ENCODE measurements around the gene AGT. TPM values are rescaled to one million over a fixed set of nuclear protein-coding genes. Genes with fewer than 3 reads are reported as not detected.
"Not testable (repeated sequence)": the region's sequence is repeated elsewhere in the genome, so short reads cannot be mapped to it uniquely, and the experiment has no call there.

AGT gene
- polyA plus RNA-seq, 2 of the 4 experiments (the other 2 are of a cell fraction), result 0.06 to 0.18 TPM

- FAIRE-seq (no peak), ATAC-seq (no peak), DNase-seq (ENCODE audit: low read depth in 1 of 2, low spot score in 1 of 2) (no peak)
- CTCF ChIA-PET, result interaction anchor here (1.6 kb wide), 1 partner anchor 14 kb away, joined by 3 read pairs; no protein-coding TSS in a partner anchor
- Histone ChIP-seq H3K4me2 (no peak overlapping the region), H3K4me1 (no peaks in the 10 kb centered on the region), H3K27ac (no peak overlapping the region), H3K9me3 (no peaks in the 10 kb centered on the region), H3K4me3 (no peak overlapping the region)
- TF ChIP-seq CBX2 (IDR thresholded peaks at IDR 0.05; ENCODE audit: borderline replicate concordance, low read depth) (no peak), HEYL (CRISPR knock-in tag; IDR thresholded peaks at IDR 0.05) (no peak), GATA3 (IDR thresholded peaks at IDR 0.05; ENCODE audit: borderline replicate concordance) (no peak), KDM5A (IDR thresholded peaks at IDR 0.05) (no peak), FOSB (CRISPR knock-in tag; IDR thresholded peaks at IDR 0.05) (no peak), ZNF302 (CRISPR knock-in tag; IDR thresholded peaks at IDR 0.05) (no peak), PHF8 (IDR thresholded peaks at IDR 0.05; ENCODE audit: borderline replicate concordance, low read depth) (no peak), CBX8 (IDR thresholded peaks at IDR 0.05) (no peak), HOXB13 (CRISPR knock-in tag; IDR thresholded peaks at IDR 0.05; ENCODE audit: low read depth) (no peak), SMC3 (IDR thresholded peaks at IDR 0.05) (no peak), EP300 (IDR thresholded peaks at IDR 0.05) (no peak), USF2 (IDR thresholded peaks at IDR 0.05) (no peak), RFX5 (IDR thresholded peaks at IDR 0.05) (no peak), PBX3 (IDR thresholded peaks at IDR 0.05) (no peak), TFCP2L1 (CRISPR knock-in tag; IDR thresholded peaks at IDR 0.05) (no peak), NR3C1 (IDR thresholded peaks at IDR 0.05) (no peak), HOXA7 (CRISPR knock-in tag; IDR thresholded peaks at IDR 0.05) (no peak), SREBF2 (IDR thresholded peaks at IDR 0.05) (no peak), HDAC2 (IDR thresholded peaks at IDR 0.05) (no peak)
- 52% methylated on average over 6 of the region's 6 CpGs for WGBS (ENCODE audit: missing lambda C conversion rate)
- POLR2A ChIA-PET, result no interaction called here
Measured at GRCh38 chr1:230728710-230729392, 14.9 kb upstream of the AGT start.

- ChIA-PET POLR2A (no interaction called here), CTCF (interaction anchor here (0.7 kb wide), 1 partner anchor 83 kb away, joined by 3 read pairs; no protein-coding TSS in a partner anchor)
- 30% methylated on average over 6 of the region's 6 CpGs for WGBS (ENCODE audit: missing lambda C conversion rate)
- no peaks in the 10 kb centered on the region for H3K4me1 ChIP-seq
- no peaks in the 10 kb centered on the region; the same call in 2 of the 3 replicates for H3K9me3 ChIP-seq
- no peak overlapping the region for H3K27ac ChIP-seq
- H3K4me2 ChIP-seq, result no peak overlapping the region
- DNase-seq (ENCODE audit: low read depth in 1 of 2, low spot score in 1 of 2) (no peak), FAIRE-seq (no peak), ATAC-seq (no peak)
- no peak for TF ChIP-seq PHF8 (IDR thresholded peaks at IDR 0.05; ENCODE audit: borderline replicate concordance, low read depth)
- no peak overlapping the region for H3K4me3 ChIP-seq
Measured at GRCh38 chr1:230725256-230726012, 11.5 kb upstream of the AGT start.

GRCh38 chr1:230721849-230722522, 8.1 kb upstream of the AGT start:
- POLR2A ChIA-PET; H3K4me2 ChIP-seq; H3K4me3 ChIP-seq; H3K4me1 ChIP-seq; ATAC-seq; FAIRE-seq; DNase-seq (ENCODE audit: low read depth in 1 of 2, low spot score in 1 of 2); H3K9me3 ChIP-seq; H3K27ac ChIP-seq: not testable (repeated sequence)
- WGBS (ENCODE audit: missing lambda C conversion rate), result 28% methylated on average over 3 of the region's 3 CpGs
- CTCF ChIA-PET, result interaction anchor here (2.2 kb wide), 1 partner anchor 15 kb away, joined by 6 read pairs; no protein-coding TSS in a partner anchor

Measured in A549 (cell line).